Lower leg skin (tissue), 4 donors: ENCODE results near the gene IDE. TPM values are rescaled to one million over a fixed set of nuclear protein-coding genes. Genes with fewer than 3 reads are reported as not detected.

Source experiments
- DNase-seq, 2 donors: peaks; one replicate each; pipeline ENCODE4 v3.0.0-alpha.2; 2019; ENCODE audit warnings: low spot score in 2 of 2
- H3K4me3 ChIP-seq: fragments of 200-600 bp; sonication (generic); 2 replicates; pipeline ENCODE4 v1.5.1; 2017; ENCODE audit warnings: mild to moderate bottlenecking, low read depth; ENCODE audit not compliant: poor library complexity, severe bottlenecking
- POLR2A ChIP-seq, 2 donors: fragments of 450-650 bp; IDR thresholded peaks; one replicate each; pipeline ENCODE4 v1.6.1; 2016 to 2017; ENCODE audit warnings: antibody characterized with exemption in 2 of 2, mild to moderate bottlenecking in 1 of 2, moderate library complexity in 1 of 2
- WGBS, 2 donors: methylation state at CpG; one replicate each; pipeline ENCODE4 v1.1.5; 2018; 5-methylcytosine and 5-hydroxymethylcytosine counted together
- intact Hi-C: fragments of 100-400 bp; cut with DNase I; formaldehyde crosslinking; loops from one replicate; pipeline ENCODE4 v1.15.0; 2023; ENCODE audit warnings: low total_unique reads
- total RNA-seq, 4 donors: library from RNA; depleted of rRNA; stranded (reverse); fragments of >200 nt; gene quantifications; one replicate each; pipeline ENCODE4 v1.1.0, GENCODE V29; 2016
- TF ChIP-seq, protein P1 (sequence below), 3 donors: fragments of 450-650 bp; IDR thresholded peaks; one replicate each; pipeline ENCODE4 v1.5.1; 2016; ENCODE audit warnings: antibody characterized with exemption in 3 of 3, mild to moderate bottlenecking in 3 of 3, moderate library complexity in 2 of 3

IDE gene
- total RNA-seq, 4 donors from 2014 or later: 189 to 443 (median 287) TPM

DNA sequence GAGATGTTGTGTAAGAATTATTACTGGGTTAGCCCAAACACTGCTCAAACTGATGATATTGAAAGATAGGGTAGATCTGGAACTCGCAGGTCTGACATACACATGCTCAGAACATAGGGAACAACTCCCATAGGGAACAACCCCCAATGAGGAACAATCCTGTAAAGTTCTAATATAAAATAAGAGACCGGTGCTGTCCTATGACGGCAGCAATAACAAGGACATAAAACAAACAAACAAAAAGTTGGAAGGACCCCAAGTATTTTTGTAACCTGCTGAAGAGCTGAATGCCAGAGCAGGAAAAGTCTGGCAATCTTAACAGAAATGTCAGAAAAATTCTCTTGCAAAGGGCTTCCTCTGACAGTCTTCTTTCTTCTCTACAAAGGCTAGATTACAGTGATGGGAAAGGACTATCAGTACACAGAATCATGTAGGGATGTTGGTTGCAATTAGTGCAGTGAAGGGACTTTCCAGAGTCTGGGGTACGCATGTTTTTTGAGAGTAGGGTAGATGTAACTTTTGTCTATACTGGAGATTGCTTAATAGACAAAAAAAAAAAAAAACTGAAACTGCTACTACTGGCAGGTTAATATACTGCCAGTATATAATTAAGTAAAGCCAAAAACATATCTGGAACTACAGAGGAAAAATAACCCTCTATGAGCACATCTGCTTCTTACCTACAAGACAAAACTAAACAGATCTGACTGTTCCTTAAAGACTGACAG, 35.5 kb downstream of the IDE start:
- no peak for TF ChIP-seq POLR2A (IDR thresholded peaks at IDR 0.05)
- TF ChIP-seq, protein P1, sequence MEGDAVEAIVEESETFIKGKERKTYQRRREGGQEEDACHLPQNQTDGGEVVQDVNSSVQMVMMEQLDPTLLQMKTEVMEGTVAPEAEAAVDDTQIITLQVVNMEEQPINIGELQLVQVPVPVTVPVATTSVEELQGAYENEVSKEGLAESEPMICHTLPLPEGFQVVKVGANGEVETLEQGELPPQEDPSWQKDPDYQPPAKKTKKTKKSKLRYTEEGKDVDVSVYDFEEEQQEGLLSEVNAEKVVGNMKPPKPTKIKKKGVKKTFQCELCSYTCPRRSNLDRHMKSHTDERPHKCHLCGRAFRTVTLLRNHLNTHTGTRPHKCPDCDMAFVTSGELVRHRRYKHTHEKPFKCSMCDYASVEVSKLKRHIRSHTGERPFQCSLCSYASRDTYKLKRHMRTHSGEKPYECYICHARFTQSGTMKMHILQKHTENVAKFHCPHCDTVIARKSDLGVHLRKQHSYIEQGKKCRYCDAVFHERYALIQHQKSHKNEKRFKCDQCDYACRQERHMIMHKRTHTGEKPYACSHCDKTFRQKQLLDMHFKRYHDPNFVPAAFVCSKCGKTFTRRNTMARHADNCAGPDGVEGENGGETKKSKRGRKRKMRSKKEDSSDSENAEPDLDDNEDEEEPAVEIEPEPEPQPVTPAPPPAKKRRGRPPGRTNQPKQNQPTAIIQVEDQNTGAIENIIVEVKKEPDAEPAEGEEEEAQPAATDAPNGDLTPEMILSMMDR (IDR thresholded peaks at IDR 0.05): no peak
- H3K4me3 ChIP-seq: no peak overlapping the region
- intact Hi-C loops: no loop called here
- WGBS, 2 donors: 77 to 78% methylated on average over 4 of the region's 4 CpGs
- no peak for DNase-seq

DNA sequence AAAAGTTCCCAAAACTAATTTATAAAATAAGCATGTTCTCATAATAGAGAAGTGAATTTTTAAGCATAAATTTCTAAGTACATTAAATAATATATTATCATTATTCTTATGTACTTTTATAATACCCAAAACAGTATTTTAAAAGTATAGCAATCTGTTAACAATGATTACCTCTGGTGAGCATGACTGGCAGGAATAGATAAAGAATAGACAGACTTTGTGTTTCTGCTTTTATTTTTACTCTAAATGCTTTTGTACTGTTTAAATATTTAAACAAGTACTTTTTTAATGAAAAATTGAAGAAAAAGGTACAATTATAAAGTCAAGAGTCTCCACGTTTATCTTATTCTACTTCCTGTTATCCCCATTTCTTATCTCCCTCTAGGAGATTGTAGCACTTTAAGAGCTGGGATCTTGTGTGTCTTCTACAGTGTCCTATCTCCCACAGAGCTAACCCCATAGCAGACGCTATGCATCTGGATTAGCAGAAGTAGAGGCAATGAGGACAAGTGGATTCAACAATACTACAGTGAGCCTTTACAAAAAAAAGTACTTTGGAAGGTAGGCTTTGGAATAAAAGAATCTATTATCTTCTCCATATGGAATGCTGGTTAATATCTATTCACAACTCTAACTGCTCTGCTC, 42.9 kb downstream of the IDE start:
- TF ChIP-seq POLR2A (IDR thresholded peaks at IDR 0.05): no peak
- TF ChIP-seq, protein P1 (IDR thresholded peaks at IDR 0.05): no peak
- 89% methylated on average over 2 of the region's 2 CpGs for WGBS, 2 donors
- intact Hi-C loops: no loop called here
- no peak for DNase-seq
- H3K4me3 ChIP-seq: no peak overlapping the region

- intact Hi-C loops: no loop called here
- TF ChIP-seq, protein P1 (IDR thresholded peaks at IDR 0.05): no peak
- no peak for TF ChIP-seq POLR2A (IDR thresholded peaks at IDR 0.05)
- 62 to 67% methylated on average over 1 of the region's 1 CpG for WGBS, 2 donors
Measured at GRCh38 chr10:92530421-92530820, 43.5 kb downstream of the IDE start.

GRCh38 chr10:92527716-92528115, 46.2 kb downstream of the IDE start:
- H3K4me3 ChIP-seq: no peak overlapping the region
- 87 to 89% methylated on average over 11 of the region's 11 CpGs for WGBS, 2 donors
- TF ChIP-seq, protein P1 (IDR thresholded peaks at IDR 0.05): no peak
- TF ChIP-seq POLR2A (IDR thresholded peaks at IDR 0.05): no peak
- intact Hi-C loops: no loop called here
- DNase-seq: no peak

More at GRCh38 chr10:92530421-92530820, 43.5 kb downstream of the IDE start:
- DNase-seq: no peak
- H3K4me3 ChIP-seq: no peak overlapping the region

- TF ChIP-seq, protein P1 (IDR thresholded peaks at IDR 0.05): no peak
- TF ChIP-seq POLR2A (IDR thresholded peaks at IDR 0.05): no peak
- intact Hi-C loops: no loop called here
- 96 to 98% methylated on average over 3 of the region's 3 CpGs for WGBS, 2 donors
- H3K4me3 ChIP-seq: no peak overlapping the region
- DNase-seq: no peak
Measured at GRCh38 chr10:92523639-92524038, 50.3 kb downstream of the IDE start.
